ENCODE results near the gene SAPCD1.
"Not testable (repeated sequence)": the region's sequence is repeated elsewhere in the genome, so short reads cannot be mapped to it uniquely, and the experiment has no call there.

Gene SAPCD1

DNA sequence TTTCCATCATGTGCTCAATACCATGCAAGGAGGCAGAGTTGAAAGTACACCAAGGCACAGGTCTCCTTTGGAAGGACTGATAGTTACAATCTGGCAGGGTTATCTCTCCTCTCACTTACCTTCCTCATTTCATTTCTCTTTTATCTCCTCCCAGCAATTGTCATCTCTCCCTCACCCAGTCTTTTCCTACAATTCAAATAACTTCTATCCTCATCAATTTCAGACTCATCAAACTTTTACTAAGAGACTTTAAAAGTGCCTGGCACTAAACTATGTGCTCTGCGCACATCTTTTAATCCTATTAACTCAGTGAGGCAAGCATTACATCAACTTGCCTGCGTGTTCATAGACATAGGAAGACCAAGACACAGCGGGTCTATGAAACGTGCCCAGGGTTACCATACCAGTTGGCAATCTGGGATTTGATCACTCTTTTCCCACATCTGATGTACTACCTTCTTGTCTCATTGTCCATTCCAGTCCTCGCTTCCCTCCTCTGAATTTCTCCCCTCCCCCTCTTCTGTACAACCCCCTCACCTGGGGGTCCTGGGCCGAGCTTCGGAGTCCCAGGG lies 31.9 kb downstream of the SAPCD1 start:
- H3K4me3 Mint-ChIP-seq: peak overlapping the region; percentile 98
- ATAC-seq (replicated peaks; ENCODE audit: extremely low read depth, poor library complexity, severe bottlenecking) (no peak), DNase-seq (ENCODE audit: low spot score in 2 of 2) (no peak)
- peaks cover 42% of the 10 kb centered on the region for H3K4me1 Mint-ChIP-seq
- H3K36me3 Mint-ChIP-seq (ENCODE audit: insufficient read depth): peaks cover 16% of the 10 kb centered on the region
- H3K9me3 Mint-ChIP-seq: no peaks in the 10 kb centered on the region
- no peaks in the 10 kb centered on the region for H3K27me3 Mint-ChIP-seq
- peak overlapping the region; percentile 98 for H3K27ac Mint-ChIP-seq (ENCODE audit: low read depth)

DNA sequence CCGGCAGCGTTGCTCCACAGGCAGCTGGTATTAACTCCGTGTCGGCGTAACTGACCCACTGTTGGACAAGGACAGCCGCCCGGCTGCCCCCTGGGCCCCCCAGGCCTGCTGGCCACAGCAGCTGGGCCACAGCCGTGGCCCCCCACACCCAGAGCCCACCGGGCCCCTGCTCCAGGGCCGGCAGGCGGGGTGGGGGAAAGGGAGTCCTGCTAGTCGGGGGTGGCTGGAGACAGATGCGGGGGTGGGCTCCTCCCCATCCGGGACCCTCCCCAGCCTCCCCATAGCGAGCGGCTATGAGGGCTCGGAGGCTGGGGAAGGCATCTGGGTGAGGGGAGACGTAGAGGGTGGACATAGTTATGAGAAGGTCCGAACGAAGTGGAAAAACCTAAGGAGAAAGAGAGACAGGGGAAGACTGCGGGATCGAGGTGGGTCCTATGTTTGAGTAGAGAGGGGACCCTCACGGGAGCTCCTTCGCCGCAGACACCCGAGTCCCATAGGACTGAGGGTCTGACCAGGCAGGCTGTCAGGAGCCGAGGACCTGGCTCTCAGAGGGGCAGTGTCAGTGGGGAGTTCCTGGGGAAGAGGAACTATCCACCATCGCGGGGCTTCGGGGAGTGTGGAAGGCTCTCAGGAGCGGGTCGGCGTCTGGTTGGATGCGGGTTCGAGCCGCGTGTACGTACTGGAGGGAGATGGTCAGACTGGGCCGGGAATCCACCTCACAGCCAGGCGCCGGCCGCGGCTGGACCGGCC lies 32.6 kb downstream of the SAPCD1 start:
- Mint-ChIP-seq H3K36me3 (ENCODE audit: insufficient read depth) (peaks cover 12% of the 10 kb centered on the region), H3K4me3 (peak overlapping the region; percentile 98), H3K27ac (ENCODE audit: low read depth) (peak overlapping the region; percentile 98), H3K9me3 (no peaks in the 10 kb centered on the region), H3K4me1 (peaks cover 42% of the 10 kb centered on the region), H3K27me3 (no peaks in the 10 kb centered on the region)
- ATAC-seq (replicated peaks; ENCODE audit: extremely low read depth, poor library complexity, severe bottlenecking) (peak; percentile 8), DNase-seq (ENCODE audit: low spot score in 2 of 2) (no peak)

DNA sequence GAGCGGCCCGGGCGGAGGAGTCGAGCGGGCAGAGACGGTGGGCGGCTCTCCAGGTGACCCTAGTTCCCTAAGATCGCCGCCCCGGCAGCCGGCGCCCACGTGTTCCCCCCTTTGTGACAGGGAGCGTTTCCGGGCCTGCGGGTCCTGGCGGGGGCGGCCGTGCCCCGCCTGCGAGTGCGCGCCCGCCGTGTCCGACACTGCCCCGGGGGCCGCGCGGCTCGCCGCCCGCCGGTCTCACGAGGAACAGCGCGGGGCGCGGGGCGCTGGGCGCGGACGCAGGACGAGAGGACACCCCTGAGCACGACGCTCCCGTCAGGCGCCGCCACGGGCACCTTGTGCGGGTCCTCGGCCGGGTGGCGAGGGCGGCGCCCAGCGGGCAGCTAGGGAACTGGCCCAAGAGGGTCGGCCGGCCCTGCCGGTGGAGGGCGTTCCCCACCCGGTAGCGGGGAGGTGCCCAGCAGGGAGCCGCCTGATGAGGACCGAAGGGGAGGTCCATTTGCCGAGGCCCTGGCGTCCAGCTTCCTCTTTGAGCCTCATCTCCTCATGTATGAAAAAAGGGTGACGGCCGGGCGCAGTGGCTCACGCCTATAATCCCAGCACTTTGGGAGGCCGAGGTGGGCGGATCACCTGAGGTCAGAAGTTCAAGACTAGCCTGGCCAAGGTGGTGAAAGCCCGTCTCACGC lies 33.3 kb downstream of the SAPCD1 start, which contains the start of gene VARS1:
Gene VARS1 (minus strand): TSS at position 137 of the 683 bp plus-strand sequence. CDS start 535 bp downstream, outside the sequence.
- peaks cover 38% of the 10 kb centered on the region for H3K4me1 Mint-ChIP-seq
- peaks cover 9% of the 10 kb centered on the region for H3K36me3 Mint-ChIP-seq (ENCODE audit: insufficient read depth)
- peak within 1 kb of the TSS; percentile 98 for H3K27ac Mint-ChIP-seq (ENCODE audit: low read depth)
- H3K9me3 Mint-ChIP-seq: no peaks in the 10 kb centered on the region
- peak within 1 kb of the TSS; percentile 98 for H3K4me3 Mint-ChIP-seq
- ATAC-seq (replicated peaks; ENCODE audit: extremely low read depth, poor library complexity, severe bottlenecking) (peak; percentile 80), DNase-seq (ENCODE audit: low spot score in 2 of 2) (peak; percentile 76 to 82)
- no peaks in the 10 kb centered on the region for H3K27me3 Mint-ChIP-seq

DNA sequence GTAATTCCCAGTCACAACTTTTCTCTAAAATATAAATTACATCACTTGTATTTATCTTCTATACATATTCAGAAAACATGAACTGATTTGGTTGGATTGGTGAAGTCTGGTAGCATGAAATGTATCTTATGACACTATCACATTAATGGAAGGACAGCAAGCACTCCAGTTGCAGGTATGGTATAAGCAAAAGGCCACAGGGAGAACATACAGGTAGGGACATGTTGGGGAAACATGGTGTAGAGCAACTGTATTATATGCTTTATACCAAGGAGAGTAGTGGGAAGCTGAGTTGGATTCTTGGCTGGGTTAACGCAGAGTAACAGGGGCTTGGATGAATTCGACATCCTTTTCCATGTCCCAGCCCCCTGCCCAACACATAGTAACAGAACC lies 34.5 kb downstream of the SAPCD1 start:
- no peaks in the 10 kb centered on the region for H3K27me3 Mint-ChIP-seq
- H3K36me3 Mint-ChIP-seq (ENCODE audit: insufficient read depth): peaks cover 9% of the 10 kb centered on the region
- peak overlapping the region; percentile 98 for H3K27ac Mint-ChIP-seq (ENCODE audit: low read depth)
- ATAC-seq (replicated peaks; ENCODE audit: extremely low read depth, poor library complexity, severe bottlenecking): no peak
- peak overlapping the region; percentile 57 for H3K4me3 Mint-ChIP-seq
- DNase-seq (ENCODE audit: low spot score in 2 of 2): no peak
- H3K4me1 Mint-ChIP-seq: peaks cover 37% of the 10 kb centered on the region
- no peaks in the 10 kb centered on the region for H3K9me3 Mint-ChIP-seq

DNA sequence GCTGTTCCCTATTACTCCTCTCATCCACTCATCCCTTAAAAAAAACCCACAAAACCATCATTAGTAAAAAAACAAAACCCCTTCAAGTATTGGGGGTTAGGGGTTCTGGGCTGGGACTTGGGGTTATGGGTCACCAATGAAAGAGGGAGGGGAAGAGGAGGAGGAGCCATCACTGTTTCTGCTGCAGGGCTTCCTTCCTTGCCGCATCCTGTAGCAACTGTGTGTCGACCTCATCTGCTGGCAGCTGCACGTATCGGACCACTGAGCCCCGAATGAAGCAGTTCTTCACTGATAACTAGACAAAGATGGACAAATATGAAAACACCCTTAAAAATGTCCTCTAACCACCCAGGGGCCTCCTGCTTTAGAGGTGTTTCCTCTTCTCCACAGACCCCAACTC lies 35.1 kb downstream of the SAPCD1 start:
- Mint-ChIP-seq H3K4me1 (peaks cover 37% of the 10 kb centered on the region), H3K36me3 (ENCODE audit: insufficient read depth) (peaks cover 13% of the 10 kb centered on the region), H3K27ac (ENCODE audit: low read depth) (no peak overlapping the region)

DNA sequence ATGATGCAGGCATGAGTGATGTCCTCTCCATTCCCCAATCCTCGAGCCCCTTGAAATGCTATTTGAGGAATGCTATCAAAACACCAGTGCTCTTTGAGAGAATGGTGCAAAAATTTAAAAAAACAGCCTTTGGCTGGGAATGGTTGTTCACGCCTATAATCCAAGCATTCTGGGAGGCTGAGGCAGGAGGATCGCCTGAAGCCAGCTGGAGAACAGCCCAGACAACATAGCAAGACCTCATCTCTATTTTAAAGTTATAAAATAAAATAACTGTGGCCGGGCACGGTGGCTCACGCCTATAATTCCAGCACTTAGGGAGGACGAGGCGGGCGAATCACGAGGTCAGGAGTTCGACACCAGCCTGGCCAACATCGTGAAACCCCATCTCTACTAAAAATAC lies 37.3 kb downstream of the SAPCD1 start:
- Mint-ChIP-seq H3K36me3 (ENCODE audit: insufficient read depth) (peaks cover 16% of the 10 kb centered on the region), H3K27ac (ENCODE audit: low read depth) (no peak overlapping the region), H3K27me3 (no peaks in the 10 kb centered on the region), H3K9me3 (no peaks in the 10 kb centered on the region), H3K4me3 (no peak overlapping the region), H3K4me1 (peaks cover 31% of the 10 kb centered on the region)
- ATAC-seq (replicated peaks; ENCODE audit: extremely low read depth, poor library complexity, severe bottlenecking) (no peak), DNase-seq (ENCODE audit: low spot score in 2 of 2) (no peak)

More for the DNA sequence above, 35.1 kb downstream of the SAPCD1 start:
- DNase-seq (ENCODE audit: low spot score in 2 of 2): no peak
- ATAC-seq (replicated peaks; ENCODE audit: extremely low read depth, poor library complexity, severe bottlenecking): peak; percentile 33
- no peaks in the 10 kb centered on the region for H3K27me3 Mint-ChIP-seq
- peak overlapping the region; percentile 57 for H3K4me3 Mint-ChIP-seq
- no peaks in the 10 kb centered on the region for H3K9me3 Mint-ChIP-seq

DNA sequence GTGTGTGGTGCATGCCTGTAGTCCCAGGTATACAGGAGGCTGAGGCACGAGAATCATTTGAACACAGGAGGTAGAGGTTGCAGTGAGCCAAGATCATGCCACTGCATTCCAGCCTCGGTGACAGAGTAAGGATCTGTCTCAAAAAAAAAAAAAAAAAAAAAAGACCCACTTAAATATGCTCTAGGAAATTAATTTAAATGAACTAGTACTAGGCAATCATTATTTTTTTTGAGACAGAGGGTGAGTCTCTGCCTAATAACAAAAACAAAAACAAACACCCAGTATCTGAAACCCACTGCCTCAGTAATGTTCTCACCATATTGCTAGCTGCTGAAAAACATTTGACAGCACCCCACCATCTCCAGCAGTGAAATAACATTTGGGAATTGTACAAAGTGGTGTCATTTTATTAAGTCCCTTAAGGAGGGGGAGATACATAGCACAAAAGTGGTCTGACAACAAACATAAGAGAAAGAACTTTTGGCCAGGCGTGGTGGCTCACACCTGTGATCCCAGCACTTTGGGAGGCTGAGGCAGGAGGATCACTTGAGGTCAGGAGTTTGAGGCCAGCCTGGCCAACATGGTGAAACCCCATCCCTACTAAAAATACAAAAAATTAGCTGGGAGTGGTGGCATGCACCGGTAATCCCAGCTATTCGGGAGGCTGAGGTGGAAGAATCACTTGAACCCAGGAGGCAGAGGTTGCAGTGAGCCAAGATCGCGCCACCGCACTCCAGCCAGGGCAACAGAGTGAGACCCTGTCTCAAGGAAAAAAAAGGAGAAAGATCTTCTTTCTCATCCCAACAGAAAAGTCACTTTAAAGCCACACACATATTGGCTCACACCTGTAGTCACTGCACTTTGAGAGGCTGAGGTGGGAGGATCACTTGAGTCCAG lies 38.8 kb downstream of the SAPCD1 start:
- H3K27ac Mint-ChIP-seq (ENCODE audit: low read depth); H3K9me3 Mint-ChIP-seq; H3K4me3 Mint-ChIP-seq; DNase-seq (ENCODE audit: low spot score in 2 of 2); H3K27me3 Mint-ChIP-seq; ATAC-seq (replicated peaks; ENCODE audit: extremely low read depth, poor library complexity, severe bottlenecking): not testable (repeated sequence)
- Mint-ChIP-seq H3K4me1 (peaks cover 31% of the 10 kb centered on the region), H3K36me3 (ENCODE audit: insufficient read depth) (peaks cover 12% of the 10 kb centered on the region)

DNA sequence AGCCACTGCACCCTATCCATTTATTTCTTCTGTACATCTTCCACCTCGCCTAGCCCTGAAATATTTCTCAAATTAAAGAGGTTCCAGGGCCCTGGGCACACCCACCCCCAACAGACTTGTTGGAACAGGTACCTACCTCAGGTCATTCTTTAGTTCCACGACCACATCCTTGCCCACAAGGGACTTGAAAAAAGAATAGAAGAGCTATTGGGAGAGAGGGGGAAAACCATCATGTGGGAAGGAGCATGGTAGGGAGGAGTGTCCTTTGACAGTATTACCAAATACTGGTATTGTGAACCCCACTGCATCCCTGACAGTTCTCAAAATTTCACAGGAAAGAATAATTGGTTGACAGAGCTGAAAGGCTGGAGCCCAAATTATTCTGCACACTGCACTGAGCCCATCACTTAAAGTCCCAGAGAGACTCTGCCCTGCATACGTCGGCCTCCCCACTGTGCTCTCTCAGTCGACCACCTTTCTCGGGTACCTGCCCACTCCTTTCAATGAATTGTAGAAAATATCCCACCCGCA lies 43.5 kb downstream of the SAPCD1 start:
- Mint-ChIP-seq H3K27ac (ENCODE audit: low read depth) (peak overlapping the region; percentile 90), H3K27me3 (no peaks in the 10 kb centered on the region), H3K9me3 (no peaks in the 10 kb centered on the region), H3K36me3 (ENCODE audit: insufficient read depth) (peaks cover 16% of the 10 kb centered on the region), H3K4me3 (peak overlapping the region; percentile 82), H3K4me1 (peaks cover 21% of the 10 kb centered on the region)
- ATAC-seq (replicated peaks; ENCODE audit: extremely low read depth, poor library complexity, severe bottlenecking): peak; percentile 29
- DNase-seq (ENCODE audit: low spot score in 2 of 2): no peak

DNA sequence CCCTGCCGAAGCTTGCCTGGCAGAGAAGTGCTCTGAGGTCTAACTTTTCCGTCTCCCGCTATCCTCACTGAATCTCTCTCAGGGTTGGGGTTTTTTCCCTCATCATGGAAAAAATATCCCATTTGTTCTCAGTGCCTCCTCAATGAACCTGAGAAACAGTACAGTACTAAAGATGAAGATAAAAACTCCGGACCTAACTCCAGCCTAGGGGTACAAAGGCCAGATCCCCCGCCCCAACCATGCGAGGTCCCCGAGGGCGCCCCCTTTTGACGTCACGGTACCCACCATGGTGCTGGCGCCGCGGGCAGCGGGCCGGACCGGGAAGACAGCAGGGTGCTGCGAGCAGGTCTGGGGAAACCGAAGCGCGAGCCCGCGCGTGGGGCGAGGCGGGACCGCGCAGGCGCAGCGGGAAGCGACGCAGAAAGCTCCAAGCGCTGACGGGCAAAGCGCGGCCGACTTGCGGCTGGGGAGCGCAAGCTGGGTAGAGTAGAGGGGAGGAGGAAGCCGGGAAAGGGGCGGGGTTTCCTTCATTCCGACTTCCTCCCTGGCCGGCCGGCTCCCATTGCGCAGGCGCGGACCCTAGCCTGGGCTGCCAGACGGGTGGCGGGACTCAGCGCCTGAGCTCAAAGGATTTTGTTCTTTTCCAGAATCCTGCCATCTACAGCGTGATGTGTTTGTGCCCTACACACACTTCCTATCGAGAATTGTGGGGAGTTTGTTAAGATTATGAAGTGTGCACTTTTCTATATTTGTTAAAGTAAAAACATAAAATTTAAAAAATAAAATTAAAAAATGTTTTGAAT lies 44.2 kb downstream of the SAPCD1 start, which contains the start of gene LSM2:
Gene LSM2 (minus strand): TSS at position 497 of the 803 bp plus-strand sequence. CDS start 209 bp downstream, at position 288.
- Mint-ChIP-seq H3K36me3 (ENCODE audit: insufficient read depth) (peaks cover 16% of the 10 kb centered on the region), H3K4me1 (peaks cover 21% of the 10 kb centered on the region), H3K4me3 (peak within 1 kb of the TSS; percentile 82), H3K27me3 (no peaks in the 10 kb centered on the region), H3K9me3 (no peaks in the 10 kb centered on the region), H3K27ac (ENCODE audit: low read depth) (peak within 1 kb of the TSS; percentile 90)
- ATAC-seq (replicated peaks; ENCODE audit: extremely low read depth, poor library complexity, severe bottlenecking) (peak; percentile 96), DNase-seq (ENCODE audit: low spot score in 2 of 2) (peak; percentile 92 to 95)

DNA sequence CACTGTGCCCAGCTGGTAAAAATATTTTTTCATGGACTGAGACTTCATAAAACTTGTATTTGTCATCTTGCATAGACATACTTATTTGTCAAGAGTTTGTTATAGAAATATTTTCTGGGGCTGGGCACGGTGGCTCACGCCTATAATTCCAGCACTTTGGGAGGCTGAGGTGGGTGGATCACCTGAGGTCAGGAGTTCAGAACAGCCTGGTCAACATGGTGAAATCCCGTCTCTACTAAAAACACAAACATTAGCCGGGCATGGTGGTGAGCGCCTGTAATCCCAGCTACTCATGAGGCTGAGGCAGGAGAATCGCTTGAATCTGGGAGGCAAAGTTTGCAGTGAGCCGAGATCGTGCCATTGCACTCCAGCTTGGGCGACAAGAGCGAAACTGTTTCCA lies 46.1 kb downstream of the SAPCD1 start:
- not testable (repeated sequence) for H3K36me3 Mint-ChIP-seq (ENCODE audit: insufficient read depth); ATAC-seq (replicated peaks; ENCODE audit: extremely low read depth, poor library complexity, severe bottlenecking); H3K27me3 Mint-ChIP-seq; DNase-seq (ENCODE audit: low spot score in 2 of 2); H3K27ac Mint-ChIP-seq (ENCODE audit: low read depth); H3K9me3 Mint-ChIP-seq; H3K4me3 Mint-ChIP-seq
- H3K4me1 Mint-ChIP-seq: peaks cover 30% of the 10 kb centered on the region

DNA sequence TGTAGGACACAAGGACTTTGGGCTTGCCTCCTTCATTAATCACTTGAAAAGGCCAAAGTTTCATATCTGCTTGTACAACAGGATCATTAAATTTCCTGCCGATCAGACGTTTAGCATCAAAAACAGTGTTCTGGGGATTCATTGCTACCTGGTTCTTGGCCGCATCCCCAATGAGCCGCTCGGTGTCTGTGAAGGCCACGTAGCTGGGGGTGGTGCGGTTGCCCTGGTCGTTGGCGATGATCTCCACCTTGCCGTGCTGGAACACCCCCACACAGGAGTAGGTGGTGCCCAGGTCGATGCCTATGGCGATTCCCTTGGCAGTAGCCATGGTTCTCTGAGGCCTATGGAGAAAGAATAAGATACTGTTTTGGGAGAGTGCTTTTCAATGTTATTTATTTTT lies 49.2 kb downstream of the SAPCD1 start:
- Mint-ChIP-seq H3K27ac (ENCODE audit: low read depth) (no peak overlapping the region), H3K36me3 (ENCODE audit: insufficient read depth) (peaks cover 10% of the 10 kb centered on the region), H3K4me3 (no peak overlapping the region), H3K9me3 (no peaks in the 10 kb centered on the region), H3K27me3 (no peaks in the 10 kb centered on the region), H3K4me1 (peaks cover 32% of the 10 kb centered on the region)
- DNase-seq (ENCODE audit: low spot score in 2 of 2) (no peak), ATAC-seq (replicated peaks; ENCODE audit: extremely low read depth, poor library complexity, severe bottlenecking) (no peak)
